GM12801 (cell line): ENCODE data around the gene STK32C.

ENCODE experiments used
- CTCF ChIP-seq: IDR thresholded peaks from one replicate; pipeline ENCODE4 v1.5.1; 2011; ENCODE audit warnings: control low read depth; ENCODE audit not compliant: insufficient read length; ENCODE audit errors: extremely low read depth

Gene STK32C

GRCh38 chr10:132211246-132211645 lies 96.5 kb downstream of the STK32C start:
- TF ChIP-seq CTCF = no peak

GRCh38 chr10:132210766-132211165 lies 97.0 kb downstream of the STK32C start:
- TF ChIP-seq CTCF = no peak

GRCh38 chr10:132209978-132210530 lies 97.7 kb downstream of the STK32C start:
- TF ChIP-seq CTCF = no peak

- no peak for TF ChIP-seq CTCF
Observed at GRCh38 chr10:132209130-132209529, 98.6 kb downstream of the STK32C start.

GRCh38 chr10:132208462-132209050 lies 99.2 kb downstream of the STK32C start:
- TF ChIP-seq CTCF = no peak

- TF ChIP-seq CTCF = no peak
Observed at GRCh38 chr10:132207536-132208461, 100.0 kb downstream of the STK32C start.

GRCh38 chr10:132206806-132207535 lies 100.8 kb downstream of the STK32C start:
- no peak for TF ChIP-seq CTCF
